NOMO-1 treated with dmso at 0.1 percent for 144 hours (cell line): ENCODE results near the gene SSU72.
"Not testable (repeated sequence)": the region's sequence is repeated elsewhere in the genome, so short reads cannot be mapped to it uniquely, and the experiment has no call there.

Experiments
- DNase-seq: peaks from one replicate; lab custom pipeline; 2025; ENCODE audit not compliant: unreplicated experiment; lab: John Stamatoyannopoulos, UW

Gene SSU72

GRCh38 chr1:1543706-1544099 lies 31.0 kb downstream of the SSU72 start:
- DNase-seq = no peak

DNA sequence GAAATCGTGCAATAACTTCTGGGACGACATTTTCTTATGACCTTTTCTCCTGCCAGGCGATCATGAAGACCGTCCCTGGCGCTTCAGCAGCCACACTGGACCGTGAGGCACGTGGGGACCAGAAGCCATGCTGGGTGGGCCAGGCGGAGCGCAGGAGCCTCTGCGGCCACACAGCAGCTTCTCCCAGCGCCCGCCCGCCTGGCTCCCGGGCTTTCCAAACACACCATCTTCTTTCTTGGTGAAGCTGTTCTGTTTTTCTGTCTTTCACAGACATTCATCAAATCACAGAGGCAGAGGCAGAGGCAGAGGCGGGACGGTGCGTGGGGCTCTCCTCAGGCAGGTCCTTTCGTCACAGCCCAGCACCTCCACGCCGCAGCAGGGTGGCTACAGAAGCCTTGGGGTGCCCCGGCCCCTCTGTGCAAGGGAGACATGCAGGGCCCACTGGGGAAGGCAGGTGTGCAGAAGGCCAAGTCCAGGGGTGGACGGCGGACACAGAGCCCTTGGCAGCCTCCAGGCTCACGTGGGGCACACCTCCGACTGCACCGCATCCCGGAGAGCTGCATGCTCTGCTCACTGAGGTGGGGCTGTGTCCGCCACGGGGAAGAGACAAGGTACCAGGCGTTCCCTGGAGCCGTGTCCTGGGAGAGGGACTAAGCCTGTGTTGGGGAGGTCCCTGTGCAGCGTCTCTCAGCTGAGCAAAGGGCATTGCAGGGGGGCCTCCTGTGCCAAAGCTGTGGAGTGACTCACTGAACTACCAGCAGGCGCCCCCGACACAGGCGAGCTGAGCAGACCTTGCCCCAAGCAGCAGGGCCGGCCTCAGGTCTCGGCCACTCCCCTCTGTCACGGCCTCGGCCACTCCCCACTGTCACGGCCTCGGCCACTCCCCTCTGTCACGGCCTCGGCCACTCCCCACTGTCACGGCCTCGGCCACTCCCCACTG lies 31.6 kb downstream of the SSU72 start:
- no peak for DNase-seq

DNA sequence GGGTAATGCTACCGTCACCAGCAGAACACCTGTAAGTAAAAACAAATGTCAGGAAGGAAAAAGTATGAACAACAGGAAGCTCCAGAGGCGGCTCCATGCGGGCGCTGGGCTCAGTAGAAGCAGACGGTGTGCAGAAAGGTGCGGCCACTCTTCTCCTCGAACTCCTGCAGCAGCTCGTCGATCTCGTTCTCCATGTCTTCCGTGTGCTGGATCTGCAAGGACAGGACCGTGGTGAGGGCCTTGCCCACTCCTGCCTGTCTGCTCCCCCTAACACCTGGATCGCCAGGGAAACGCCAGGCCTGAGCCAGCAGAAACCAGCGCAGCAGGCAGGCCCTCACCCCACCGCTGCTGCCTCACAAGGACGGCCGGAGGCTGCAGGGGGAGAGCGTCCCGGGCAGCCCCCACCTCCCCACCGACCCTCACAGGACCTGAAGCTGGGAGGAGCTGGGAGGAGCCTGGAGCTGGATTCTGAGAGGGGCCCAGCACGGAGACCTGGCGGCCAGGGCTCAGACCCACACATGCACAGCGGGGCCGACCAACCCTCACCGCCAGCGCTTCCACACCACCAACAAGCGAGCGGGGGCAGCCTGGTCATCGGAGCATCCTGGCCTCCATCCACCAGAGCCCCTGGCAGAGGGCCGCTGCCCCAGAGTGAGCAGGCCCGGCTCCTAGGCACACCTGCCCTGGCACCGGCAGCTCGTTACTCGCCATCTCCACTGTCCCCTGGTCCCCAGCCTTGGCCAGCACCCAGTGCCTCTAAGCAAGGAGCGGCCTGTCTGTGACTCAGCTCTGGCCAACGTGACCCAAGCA lies 32.5 kb downstream of the SSU72 start:
- no peak for DNase-seq

DNA sequence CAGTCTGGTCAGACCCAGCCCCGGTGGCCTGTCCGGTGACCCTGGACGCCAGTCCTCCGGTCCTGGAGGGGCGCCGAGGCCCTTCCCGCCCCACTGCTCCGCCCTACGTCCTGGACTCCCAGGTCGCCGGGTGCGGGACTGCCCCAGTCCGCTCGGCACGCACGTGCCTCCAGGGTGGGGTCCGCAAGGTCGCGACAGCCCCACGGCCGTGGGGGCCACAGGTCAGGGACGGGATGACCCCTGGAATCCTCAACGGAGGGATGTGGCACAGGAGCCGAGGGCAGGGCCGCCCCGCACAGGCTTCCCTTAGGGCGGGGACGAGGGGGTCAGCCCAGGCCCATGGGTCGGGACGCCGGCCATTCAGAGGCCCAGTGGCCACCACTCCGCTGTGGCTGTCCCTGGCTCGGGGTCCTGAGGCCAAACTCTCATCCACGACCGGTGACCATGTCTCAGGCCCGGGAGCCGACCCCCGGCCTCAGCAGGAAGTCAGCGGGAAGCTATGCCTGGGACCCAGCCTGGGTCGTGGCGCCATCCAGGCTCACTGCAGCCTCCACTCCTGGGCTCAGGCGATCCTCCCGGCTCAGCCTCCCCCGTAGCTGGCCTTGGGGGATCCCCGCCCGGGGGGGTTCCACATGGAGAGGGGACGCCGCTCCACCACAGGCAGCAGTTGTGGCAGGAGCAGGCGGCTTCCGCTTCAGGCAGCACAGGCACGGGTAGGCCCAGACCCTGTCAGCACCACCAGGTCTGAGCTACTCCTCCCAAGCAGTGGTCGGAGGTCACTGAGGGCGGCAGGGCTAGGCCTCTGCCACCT lies 33.6 kb downstream of the SSU72 start:
- DNase-seq = no peak

GRCh38 chr1:1540090-1540817 lies 34.4 kb downstream of the SSU72 start, which contains the start of gene TMEM240:
Gene TMEM240, minus strand, starts transcription at chr1:1540624. Its CDS starts 278 bp downstream, at chr1:1540346.
- DNase-seq = no peak

GRCh38 chr1:1539310-1540089 lies 35.2 kb downstream of the SSU72 start:
- no peak for DNase-seq

DNA sequence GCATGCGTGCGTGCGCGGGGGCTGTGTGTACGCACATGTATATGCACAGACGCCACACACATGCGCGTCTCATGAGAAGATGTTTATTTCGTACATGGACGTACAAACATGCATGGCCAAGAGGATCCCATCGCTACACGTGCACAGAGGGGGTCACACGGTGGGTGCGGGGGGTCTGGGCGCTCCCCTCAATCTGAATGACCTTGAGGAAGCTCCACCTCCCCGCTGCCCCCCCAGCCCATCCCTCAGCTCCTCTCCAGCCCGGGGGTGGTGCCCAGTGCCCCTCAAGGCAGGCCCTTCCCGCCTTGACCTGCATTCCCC lies 35.7 kb downstream of the SSU72 start:
- DNase-seq = no peak

DNA sequence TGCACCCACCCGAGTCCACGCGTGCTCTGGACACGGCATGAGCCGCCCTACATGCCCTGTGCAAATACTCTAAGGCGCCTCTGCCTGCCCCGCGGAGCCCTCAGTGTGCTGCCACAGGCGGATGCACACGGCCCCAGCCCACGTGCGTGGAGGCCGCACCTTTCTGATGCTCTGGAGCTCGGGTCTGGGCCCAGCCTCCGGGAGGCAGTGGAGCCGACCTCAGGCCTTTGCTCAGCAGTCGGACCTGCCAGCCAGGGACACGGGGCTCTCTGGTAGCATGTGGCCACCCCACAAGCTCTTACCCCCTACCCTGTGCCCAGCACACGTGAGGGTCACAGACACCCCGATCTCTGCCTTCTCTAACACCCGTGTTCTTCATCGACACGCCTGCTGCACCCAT lies 36.3 kb downstream of the SSU72 start:
- no peak for DNase-seq

- no peak for DNase-seq
Observed at GRCh38 chr1:1537626-1538250, 36.9 kb downstream of the SSU72 start.

- no peak for DNase-seq
Observed at GRCh38 chr1:1536938-1537546, 37.6 kb downstream of the SSU72 start.

DNA sequence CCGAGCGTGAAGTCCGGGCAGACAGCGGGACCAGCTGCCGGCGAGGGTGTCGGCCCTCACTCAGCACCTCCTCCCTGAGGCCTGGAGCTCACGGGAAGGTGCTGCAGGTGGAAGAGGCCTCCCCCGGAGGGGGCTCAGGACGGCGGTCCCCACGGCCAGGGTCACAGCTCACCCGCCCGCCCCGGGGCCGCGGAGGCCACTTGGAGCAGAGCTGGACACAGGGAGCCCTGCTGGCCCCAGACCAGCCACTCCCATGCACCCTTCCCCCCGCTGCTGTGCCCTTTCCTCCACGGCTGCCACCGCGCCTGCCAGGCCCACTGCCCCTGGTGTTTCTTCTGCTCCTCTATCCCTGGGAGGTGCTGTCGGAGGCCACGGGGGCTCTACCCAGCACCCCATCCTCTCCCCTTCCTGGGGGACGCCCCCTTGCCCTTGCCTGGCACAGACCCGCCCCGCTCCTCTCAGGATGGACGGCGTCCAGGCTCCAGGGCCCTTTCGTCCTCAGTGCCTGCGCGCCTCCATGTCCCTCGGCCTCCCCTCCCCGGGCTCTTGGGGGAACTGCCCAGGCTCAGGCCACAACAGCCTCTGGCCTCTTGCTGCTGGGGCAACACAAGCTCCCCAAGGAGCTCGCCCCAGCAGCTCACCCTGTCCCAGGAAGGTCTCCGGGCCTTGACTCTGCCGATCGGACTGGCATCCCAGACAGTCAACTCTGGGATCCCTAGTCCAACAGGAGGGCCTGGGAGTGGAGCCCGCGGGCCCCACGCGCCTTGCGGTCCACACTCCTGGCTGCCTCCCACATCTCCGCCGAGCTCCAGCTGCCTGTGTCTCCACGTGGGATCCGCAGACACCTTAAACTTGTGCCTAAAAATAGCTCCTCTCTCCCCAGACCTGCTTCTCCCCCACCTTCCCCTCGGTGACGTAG lies 38.4 kb downstream of the SSU72 start:
- no peak for DNase-seq

- DNase-seq = no peak
Observed at GRCh38 chr1:1535201-1536018, 39.3 kb downstream of the SSU72 start.

- DNase-seq = no peak
Observed at GRCh38 chr1:1534401-1535154, 40.1 kb downstream of the SSU72 start.

DNA sequence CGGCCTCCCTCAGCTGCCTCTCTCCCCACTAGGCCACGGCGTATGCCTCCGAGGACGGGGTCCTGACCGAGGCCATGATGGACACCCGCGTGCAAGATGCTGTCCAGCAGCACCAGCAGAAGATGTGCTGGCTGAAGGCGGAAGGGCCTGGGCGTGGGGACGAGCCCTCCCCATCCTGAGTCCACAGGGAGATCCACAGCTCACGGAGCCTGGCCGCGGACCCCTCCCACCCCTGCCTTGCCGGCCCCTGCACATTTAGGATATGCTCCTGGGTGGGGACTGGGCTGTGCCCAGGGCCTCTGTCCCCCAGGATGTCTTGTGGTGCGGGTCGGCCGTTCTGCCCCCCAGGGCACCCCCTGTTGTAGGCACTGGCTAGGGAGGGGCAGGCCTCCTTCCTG lies 40.8 kb downstream of the SSU72 start:
- not testable (repeated sequence) for DNase-seq

DNA sequence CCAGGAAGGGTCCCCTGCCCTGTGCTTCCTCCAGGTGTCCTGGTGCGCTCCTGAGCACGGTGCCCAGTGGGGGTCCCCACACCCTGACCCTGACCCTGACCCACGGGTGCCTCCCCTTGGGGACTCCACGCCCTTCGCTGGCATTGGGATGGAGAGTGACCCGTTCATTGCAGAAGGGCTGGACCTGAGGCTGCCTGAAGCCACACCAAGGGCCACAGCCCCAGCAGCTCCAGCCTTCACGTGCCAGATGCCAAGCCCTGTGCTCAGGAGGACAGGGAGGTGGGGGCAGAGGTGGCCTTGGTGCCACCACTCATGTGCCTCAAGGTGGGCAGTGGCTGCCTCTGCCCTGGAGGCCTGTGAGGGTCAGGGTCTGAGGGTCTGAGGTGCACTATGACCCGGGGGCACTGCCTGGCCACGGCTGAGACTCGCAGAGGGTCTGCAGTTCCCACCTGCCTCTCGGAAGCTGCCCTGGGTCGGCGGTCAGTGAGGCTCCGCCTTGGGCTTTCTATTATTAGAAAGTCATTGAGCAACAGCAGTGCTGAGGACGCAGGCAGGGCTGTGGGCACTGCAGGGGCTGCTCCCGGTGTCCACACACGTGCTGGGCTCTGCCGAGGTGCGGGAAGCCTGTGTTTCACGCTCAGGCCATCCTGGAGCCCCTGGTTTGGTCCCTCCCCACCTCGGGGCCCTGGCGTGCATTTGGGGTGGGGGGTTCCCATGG lies 41.3 kb downstream of the SSU72 start:
- not testable (repeated sequence) for DNase-seq

GRCh38 chr1:1531947-1532346 lies 42.7 kb downstream of the SSU72 start:
- no peak for DNase-seq
